Neural progenitor cell (in vitro differentiated cells): Measurements from ENCODE around the gene KCNMA1. TPM values are rescaled to one million over a fixed set of nuclear protein-coding genes. Genes with fewer than 3 reads are reported as not detected.

ENCODE experiments used
- DNase-seq: peaks from one replicate; pipeline ENCODE4 v3.0.0-alpha.2; 2016; ENCODE audit warnings: low spot score
- H2AFZ ChIP-seq: fragments of 200-600 bp; sonication (generic); replicated peaks from 2 replicates; pipeline ENCODE4 v1.6.1; 2016; ENCODE audit warnings: antibody characterized with exemption
- H3F3A ChIP-seq: fragments of 200-600 bp; sonication (generic); 2 replicates; pipeline ENCODE4 v1.6.1; 2016; ENCODE audit warnings: antibody characterized with exemption, low read depth
- H3K27ac ChIP-seq: fragments of 200-600 bp; sonication (generic); 2 replicates; pipeline ENCODE4 v1.5.1; 2016; ENCODE audit warnings: mild to moderate bottlenecking
- H3K27me3 ChIP-seq: fragments of 200-600 bp; sonication (generic); 2 replicates; pipeline ENCODE4 v1.6.1; 2016; ENCODE audit warnings: mild to moderate bottlenecking, moderate library complexity
- H3K36me3 ChIP-seq: fragments of 200-600 bp; sonication (generic); 2 replicates; pipeline ENCODE4 v1.5.1; 2016
- H3K4me1 ChIP-seq: fragments of 200-600 bp; sonication (generic); 2 replicates; pipeline ENCODE4 v1.6.1; 2016; ENCODE audit warnings: mixed run types
- H3K4me2 ChIP-seq: fragments of 200-600 bp; sonication (generic); 2 replicates; pipeline ENCODE4 v1.6.1; 2016
- H3K4me3 ChIP-seq: fragments of 200-600 bp; sonication (generic); 2 replicates; pipeline ENCODE4 v1.5.1; 2016
- H3K79me2 ChIP-seq: fragments of 200-600 bp; sonication (generic); 2 replicates; pipeline ENCODE4 v1.6.1; 2016; ENCODE audit warnings: low read depth
- H3K9ac ChIP-seq: fragments of 200-600 bp; sonication (generic); 2 replicates; pipeline ENCODE4 v1.6.1; 2016
- H3K9me3 ChIP-seq: fragments of 200-600 bp; sonication (generic); 2 replicates; pipeline ENCODE4 v1.5.1; 2016; ENCODE audit warnings: low read depth
- H4K20me1 ChIP-seq: fragments of 200-600 bp; sonication (generic); 2 replicates; pipeline ENCODE4 v1.6.1; 2016; ENCODE audit warnings: low read depth
- H3K27ac Mint-ChIP-seq: 3 replicates; pipeline ENCODE4 v1.8.0; 2021; ENCODE audit warnings: mixed read lengths
- H3K27me3 Mint-ChIP-seq: 2 replicates; pipeline ENCODE4 v1.8.0; 2022; ENCODE audit warnings: low read depth, mild to moderate bottlenecking, inconsistent platforms, moderate library complexity, mixed read lengths; ENCODE audit not compliant: insufficient read depth
- H3K36me3 Mint-ChIP-seq: 3 replicates; pipeline ENCODE4 v1.8.0; 2021; ENCODE audit warnings: mixed read lengths
- H3K4me1 Mint-ChIP-seq: 3 replicates; pipeline ENCODE4 v1.8.0; 2021; ENCODE audit warnings: mixed read lengths
- H3K4me3 Mint-ChIP-seq: 3 replicates; pipeline ENCODE4 v1.8.0; 2021; ENCODE audit warnings: mild to moderate bottlenecking, moderate library complexity, mixed read lengths
- H3K9me3 Mint-ChIP-seq: 3 replicates; pipeline ENCODE4 v1.8.0; 2020; ENCODE audit warnings: mixed read lengths
- CTCF ChIP-seq: fragments of 200-600 bp; sonication (generic); IDR thresholded peaks from 2 replicates; pipeline ENCODE4 v1.5.1; 2017; ENCODE audit warnings: antibody characterized with exemption, mild to moderate bottlenecking
- EZH2 ChIP-seq: fragments of 200-600 bp; sonication (generic); IDR thresholded peaks from 2 replicates; pipeline ENCODE4 v1.6.1; 2017; ENCODE audit warnings: antibody characterized with exemption, mild to moderate bottlenecking, moderate library complexity
- EZH2phosphoT487 ChIP-seq: fragments of 200-600 bp; sonication (generic); IDR thresholded peaks from 2 replicates; pipeline ENCODE4 v1.6.1; 2017; ENCODE audit warnings: antibody characterized with exemption
- total RNA-seq: library from RNA; depleted of rRNA; stranded (reverse); fragments of >200 nt; gene quantifications from 2 replicates; pipeline ENCODE4 v1.2.3, GENCODE V29; 2015; ENCODE audit warnings: low replicate concordance

The KCNMA1 gene
- total RNA-seq, 1 donor from 2014 or later = 2.4 TPM

DNA sequence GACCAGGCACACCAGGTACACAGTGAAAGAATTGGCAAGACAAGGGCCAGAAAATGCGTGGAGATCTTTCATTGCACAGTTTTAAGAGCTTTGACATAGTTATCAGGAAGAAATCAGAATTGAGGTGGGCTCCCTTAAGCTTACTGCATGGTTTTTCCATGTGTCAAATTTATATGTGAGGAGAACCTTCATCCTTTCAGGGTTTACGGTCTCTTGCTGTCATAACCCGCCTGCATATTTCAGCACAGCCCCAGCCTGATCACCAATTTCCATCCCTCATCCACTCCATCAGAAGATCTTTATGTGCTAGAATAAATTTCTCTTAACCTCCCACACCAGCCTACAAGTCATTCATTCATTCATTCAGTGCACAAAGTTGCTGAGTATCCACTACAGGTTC lies 373.1 kb downstream of the KCNMA1 start:
- H2AFZ ChIP-seq = no peak overlapping the region
- no peaks in the 10 kb centered on the region for H3K27me3 ChIP-seq
- no peaks in the 10 kb centered on the region for H3K36me3 Mint-ChIP-seq
- DNase-seq = no peak
- H3K4me2 ChIP-seq = no peak overlapping the region
- no peaks in the 10 kb centered on the region for H3K27me3 Mint-ChIP-seq
- H3F3A ChIP-seq = no peaks in the 10 kb centered on the region
- H3K27ac Mint-ChIP-seq = peak overlapping the region; percentile 13
- H3K4me1 Mint-ChIP-seq = peaks cover 26% of the 10 kb centered on the region
- H3K27ac ChIP-seq = no peak overlapping the region
- H3K9me3 ChIP-seq = no peaks in the 10 kb centered on the region
- H3K9me3 Mint-ChIP-seq = no peaks in the 10 kb centered on the region
- H4K20me1 ChIP-seq = no peaks in the 10 kb centered on the region
- H3K9ac ChIP-seq = no peak overlapping the region
- no peak overlapping the region for H3K4me3 Mint-ChIP-seq
- H3K4me1 ChIP-seq = peaks cover 19% of the 10 kb centered on the region
- no peaks in the 10 kb centered on the region for H3K79me2 ChIP-seq
- no peak overlapping the region for H3K4me3 ChIP-seq
- TF ChIP-seq EZH2 (no peak), CTCF (no peak), EZH2phosphoT487 (no peak)
- H3K36me3 ChIP-seq = no peaks in the 10 kb centered on the region

DNA sequence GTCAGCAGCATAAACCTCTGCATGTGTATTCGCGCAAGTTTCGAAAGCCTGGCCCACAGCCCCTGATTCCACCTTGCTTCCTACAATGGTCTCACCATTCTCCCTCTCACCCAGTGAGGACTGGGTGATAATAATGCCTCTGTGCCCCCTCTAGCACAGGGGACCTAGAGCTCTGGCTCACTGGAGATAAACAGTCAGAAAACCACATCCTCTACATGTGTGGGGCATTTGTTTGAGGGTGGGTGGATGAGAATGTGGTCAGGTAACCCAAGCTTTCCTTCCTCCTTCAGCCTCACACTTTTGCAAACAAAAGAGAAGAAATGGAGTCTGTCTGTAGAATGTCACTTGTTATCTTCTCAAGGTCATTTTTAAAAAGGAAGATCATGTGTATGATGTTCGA lies 373.5 kb downstream of the KCNMA1 start:
- no peak overlapping the region for H2AFZ ChIP-seq
- H3K9me3 ChIP-seq = no peaks in the 10 kb centered on the region
- H3K27me3 ChIP-seq = no peaks in the 10 kb centered on the region
- Mint-ChIP-seq H3K4me3 (no peak overlapping the region), H3K9me3 (no peaks in the 10 kb centered on the region), H3K27me3 (no peaks in the 10 kb centered on the region), H3K27ac (no peak overlapping the region), H3K36me3 (no peaks in the 10 kb centered on the region), H3K4me1 (peaks cover 23% of the 10 kb centered on the region)
- no peaks in the 10 kb centered on the region for H3K36me3 ChIP-seq
- H3K79me2 ChIP-seq = no peaks in the 10 kb centered on the region
- no peak overlapping the region for H3K4me3 ChIP-seq
- no peaks in the 10 kb centered on the region for H3F3A ChIP-seq
- no peak overlapping the region for H3K4me2 ChIP-seq
- no peak overlapping the region for H3K9ac ChIP-seq
- H3K27ac ChIP-seq = no peak overlapping the region
- H4K20me1 ChIP-seq = no peaks in the 10 kb centered on the region
- peaks cover 17% of the 10 kb centered on the region for H3K4me1 ChIP-seq
- DNase-seq = no peak
- TF ChIP-seq EZH2phosphoT487 (no peak), EZH2 (no peak), CTCF (no peak)

DNA sequence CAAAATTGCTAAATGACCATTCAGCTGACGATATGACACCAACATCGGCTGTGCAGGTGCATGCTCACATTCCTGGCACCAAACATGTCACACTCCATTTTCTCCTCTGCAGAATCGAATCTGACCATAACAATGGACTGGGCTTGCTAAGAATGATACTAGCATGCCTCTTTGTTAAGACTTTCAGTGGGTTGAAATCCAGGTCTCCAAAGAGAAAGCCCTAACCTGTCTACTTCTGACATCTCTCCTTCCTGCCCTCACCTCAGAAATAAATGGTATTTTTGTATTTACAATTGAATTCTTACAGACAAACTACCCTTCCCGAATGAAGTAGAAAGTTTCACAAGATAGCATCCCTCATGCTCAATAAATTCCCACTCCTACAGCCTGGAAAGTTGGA lies 373.9 kb downstream of the KCNMA1 start:
- no peaks in the 10 kb centered on the region for H3K27me3 ChIP-seq
- H3K9me3 Mint-ChIP-seq = no peaks in the 10 kb centered on the region
- H3K27ac Mint-ChIP-seq = no peak overlapping the region
- no peaks in the 10 kb centered on the region for H3K36me3 Mint-ChIP-seq
- H3K9ac ChIP-seq = no peak overlapping the region
- H3F3A ChIP-seq = no peaks in the 10 kb centered on the region
- H3K79me2 ChIP-seq = no peaks in the 10 kb centered on the region
- no peak overlapping the region for H3K4me2 ChIP-seq
- H3K4me1 Mint-ChIP-seq = peaks cover 19% of the 10 kb centered on the region
- TF ChIP-seq CTCF (no peak), EZH2phosphoT487 (no peak)
- no peaks in the 10 kb centered on the region for H3K27me3 Mint-ChIP-seq
- peaks cover 13% of the 10 kb centered on the region for H3K4me1 ChIP-seq
- H4K20me1 ChIP-seq = no peaks in the 10 kb centered on the region
- H3K27ac ChIP-seq = no peak overlapping the region
- H2AFZ ChIP-seq = no peak overlapping the region
- H3K36me3 ChIP-seq = no peaks in the 10 kb centered on the region
- H3K9me3 ChIP-seq = no peaks in the 10 kb centered on the region
- no peak for DNase-seq
- H3K4me3 ChIP-seq = no peak overlapping the region
- H3K4me3 Mint-ChIP-seq = no peak overlapping the region

DNA sequence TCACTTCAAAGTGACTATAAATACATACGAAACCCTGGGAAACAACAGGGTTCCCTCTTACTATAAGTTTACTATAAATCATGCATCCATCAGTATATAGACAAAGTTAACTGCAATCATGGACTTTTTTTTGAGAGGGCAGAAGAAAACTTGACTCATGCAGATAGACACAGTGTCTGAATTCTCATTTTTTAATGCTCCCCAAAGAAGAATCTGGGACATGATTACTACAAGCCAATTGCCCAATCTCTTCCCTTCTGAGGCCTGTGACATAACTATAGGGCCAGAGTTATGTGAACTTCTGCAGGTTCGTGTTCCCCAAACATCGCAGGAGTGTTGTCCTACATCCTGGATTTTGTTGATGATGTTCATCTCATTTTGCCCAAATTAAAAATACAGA lies 376.5 kb downstream of the KCNMA1 start:
- H3K4me1 Mint-ChIP-seq = no peaks in the 10 kb centered on the region
- Histone ChIP-seq H3K9ac (no peak overlapping the region), H3K4me3 (no peak overlapping the region), H3K4me1 (peaks cover 6% of the 10 kb centered on the region), H3K27me3 (no peaks in the 10 kb centered on the region), H3K36me3 (no peaks in the 10 kb centered on the region), H3F3A (peaks cover 3% of the 10 kb centered on the region), H3K9me3 (no peaks in the 10 kb centered on the region), H3K79me2 (no peaks in the 10 kb centered on the region), H2AFZ (no peak overlapping the region), H3K4me2 (no peak overlapping the region), H3K27ac (no peak overlapping the region), H4K20me1 (no peaks in the 10 kb centered on the region)
- H3K27ac Mint-ChIP-seq = no peak overlapping the region
- no peak for DNase-seq
- TF ChIP-seq CTCF (no peak), EZH2 (no peak), EZH2phosphoT487 (no peak)
- H3K36me3 Mint-ChIP-seq = no peaks in the 10 kb centered on the region
- H3K27me3 Mint-ChIP-seq = no peaks in the 10 kb centered on the region
- no peak overlapping the region for H3K4me3 Mint-ChIP-seq
- no peaks in the 10 kb centered on the region for H3K9me3 Mint-ChIP-seq
